ENCODE measurements around the gene PLPP4. TPM values are rescaled to one million over a fixed set of nuclear protein-coding genes. Genes with fewer than 3 reads are reported as not detected.

The PLPP4 gene
- polyA plus RNA-seq, 2 donors, result not detected

GRCh38 chr10:120517196-120517595 lies 60.2 kb downstream of the PLPP4 start:
- WGBS, 2 donors, result 76 to 88% methylated on average over 5 of the region's 5 CpGs
- Histone ChIP-seq H3K27ac (ENCODE audit: low read depth in 2 of 2, low read length in 1 of 2) (no peak overlapping the region), H3K36me3 (ENCODE audit: control insufficient read depth in 2 of 2, insufficient read depth in 2 of 2, low read length in 1 of 2) (no peaks in the 10 kb centered on the region), H3K4me1 (ENCODE audit: control insufficient read depth in 2 of 2, insufficient read depth in 2 of 2, low read length in 1 of 2) (no peaks in the 10 kb centered on the region), H3K4me3 (ENCODE audit: low read depth in 1 of 2, low read length in 2 of 2) (no peak overlapping the region), H3K27me3 (ENCODE audit: control insufficient read depth in 1 of 2, insufficient read depth in 2 of 2, low read length in 2 of 2) (no peaks in the 10 kb centered on the region), H3K9me3 (ENCODE audit: control insufficient read depth in 2 of 2, insufficient read depth in 1 of 2, low read depth in 1 of 2, low read length in 1 of 2) (peaks cover 0 to 2% of the 10 kb centered on the region in 2 donors)

- H3K4me3 ChIP-seq (ENCODE audit: low read depth in 1 of 2, low read length in 2 of 2), result no peak overlapping the region
- no peaks in the 10 kb centered on the region for H3K27me3 ChIP-seq (ENCODE audit: control insufficient read depth in 1 of 2, insufficient read depth in 2 of 2, low read length in 2 of 2)
- H3K9me3 ChIP-seq (ENCODE audit: control insufficient read depth in 2 of 2, insufficient read depth in 1 of 2, low read depth in 1 of 2, low read length in 1 of 2), result peaks cover 0 to 2% of the 10 kb centered on the region in 2 donors
- no peak overlapping the region for H3K27ac ChIP-seq (ENCODE audit: low read depth in 2 of 2, low read length in 1 of 2)
- no peaks in the 10 kb centered on the region for H3K4me1 ChIP-seq (ENCODE audit: control insufficient read depth in 2 of 2, insufficient read depth in 2 of 2, low read length in 1 of 2)
- 75 to 87% methylated on average over 9 of the region's 9 CpGs for WGBS, 2 donors
- H3K36me3 ChIP-seq (ENCODE audit: control insufficient read depth in 2 of 2, insufficient read depth in 2 of 2, low read length in 1 of 2), result no peaks in the 10 kb centered on the region
Measured at GRCh38 chr10:120517881-120518484, 61.0 kb downstream of the PLPP4 start.

GRCh38 chr10:120521880-120522279 lies 64.9 kb downstream of the PLPP4 start:
- Histone ChIP-seq H3K27me3 (ENCODE audit: control insufficient read depth in 1 of 2, insufficient read depth in 2 of 2, low read length in 2 of 2) (no peaks in the 10 kb centered on the region), H3K36me3 (ENCODE audit: control insufficient read depth in 2 of 2, insufficient read depth in 2 of 2, low read length in 1 of 2) (no peaks in the 10 kb centered on the region), H3K4me3 (ENCODE audit: low read depth in 1 of 2, low read length in 2 of 2) (no peak overlapping the region), H3K27ac (ENCODE audit: low read depth in 2 of 2, low read length in 1 of 2) (no peak overlapping the region), H3K4me1 (ENCODE audit: control insufficient read depth in 2 of 2, insufficient read depth in 2 of 2, low read length in 1 of 2) (no peaks in the 10 kb centered on the region), H3K9me3 (ENCODE audit: control insufficient read depth in 2 of 2, insufficient read depth in 1 of 2, low read depth in 1 of 2, low read length in 1 of 2) (no peaks in the 10 kb centered on the region)
- WGBS, 2 donors, result 46 to 49% methylated on average over 3 of the region's 3 CpGs

- H3K27me3 ChIP-seq (ENCODE audit: control insufficient read depth in 1 of 2, insufficient read depth in 2 of 2, low read length in 2 of 2), result no peaks in the 10 kb centered on the region
- 85 to 86% methylated on average over 3 of the region's 3 CpGs for WGBS, 2 donors
Measured at GRCh38 chr10:120527691-120528090, 70.7 kb downstream of the PLPP4 start.

GRCh38 chr10:120530699-120531098 lies 73.7 kb downstream of the PLPP4 start:
- Histone ChIP-seq H3K4me3 (ENCODE audit: low read depth in 1 of 2, low read length in 2 of 2) (no peak overlapping the region), H3K27me3 (ENCODE audit: control insufficient read depth in 1 of 2, insufficient read depth in 2 of 2, low read length in 2 of 2) (no peaks in the 10 kb centered on the region), H3K4me1 (ENCODE audit: control insufficient read depth in 2 of 2, insufficient read depth in 2 of 2, low read length in 1 of 2) (no peaks in the 10 kb centered on the region), H3K9me3 (ENCODE audit: control insufficient read depth in 2 of 2, insufficient read depth in 1 of 2, low read depth in 1 of 2, low read length in 1 of 2) (no peaks in the 10 kb centered on the region), H3K27ac (ENCODE audit: low read depth in 2 of 2, low read length in 1 of 2) (no peak overlapping the region), H3K36me3 (ENCODE audit: control insufficient read depth in 2 of 2, insufficient read depth in 2 of 2, low read length in 1 of 2) (no peaks in the 10 kb centered on the region)
- 83 to 86% methylated on average over 1 of the region's 1 CpG for WGBS, 2 donors

More at GRCh38 chr10:120527691-120528090, 70.7 kb downstream of the PLPP4 start:
- no peaks in the 10 kb centered on the region for H3K36me3 ChIP-seq (ENCODE audit: control insufficient read depth in 2 of 2, insufficient read depth in 2 of 2, low read length in 1 of 2)
- H3K9me3 ChIP-seq (ENCODE audit: control insufficient read depth in 2 of 2, insufficient read depth in 1 of 2, low read depth in 1 of 2, low read length in 1 of 2), result no peaks in the 10 kb centered on the region
- H3K4me1 ChIP-seq (ENCODE audit: control insufficient read depth in 2 of 2, insufficient read depth in 2 of 2, low read length in 1 of 2), result no peaks in the 10 kb centered on the region
- no peak overlapping the region for H3K27ac ChIP-seq (ENCODE audit: low read depth in 2 of 2, low read length in 1 of 2)
- H3K4me3 ChIP-seq (ENCODE audit: low read depth in 1 of 2, low read length in 2 of 2), result no peak overlapping the region

- no peaks in the 10 kb centered on the region for H3K4me1 ChIP-seq (ENCODE audit: control insufficient read depth in 2 of 2, insufficient read depth in 2 of 2, low read length in 1 of 2)
- no peaks in the 10 kb centered on the region for H3K27me3 ChIP-seq (ENCODE audit: control insufficient read depth in 1 of 2, insufficient read depth in 2 of 2, low read length in 2 of 2)
- 39 to 53% methylated on average over 2 of the region's 2 CpGs for WGBS, 2 donors
- H3K27ac ChIP-seq (ENCODE audit: low read depth in 2 of 2, low read length in 1 of 2), result no peak overlapping the region
- H3K36me3 ChIP-seq (ENCODE audit: control insufficient read depth in 2 of 2, insufficient read depth in 2 of 2, low read length in 1 of 2), result no peaks in the 10 kb centered on the region
- H3K4me3 ChIP-seq (ENCODE audit: low read depth in 1 of 2, low read length in 2 of 2), result no peak overlapping the region
- no peaks in the 10 kb centered on the region for H3K9me3 ChIP-seq (ENCODE audit: control insufficient read depth in 2 of 2, insufficient read depth in 1 of 2, low read depth in 1 of 2, low read length in 1 of 2)
Measured at GRCh38 chr10:120538091-120538490, 81.1 kb downstream of the PLPP4 start.

GRCh38 chr10:120539076-120539475 lies 82.0 kb downstream of the PLPP4 start:
- Histone ChIP-seq H3K4me3 (ENCODE audit: low read depth in 1 of 2, low read length in 2 of 2) (no peak overlapping the region), H3K9me3 (ENCODE audit: control insufficient read depth in 2 of 2, insufficient read depth in 1 of 2, low read depth in 1 of 2, low read length in 1 of 2) (no peaks in the 10 kb centered on the region), H3K4me1 (ENCODE audit: control insufficient read depth in 2 of 2, insufficient read depth in 2 of 2, low read length in 1 of 2) (no peaks in the 10 kb centered on the region), H3K27me3 (ENCODE audit: control insufficient read depth in 1 of 2, insufficient read depth in 2 of 2, low read length in 2 of 2) (no peaks in the 10 kb centered on the region), H3K36me3 (ENCODE audit: control insufficient read depth in 2 of 2, insufficient read depth in 2 of 2, low read length in 1 of 2) (no peaks in the 10 kb centered on the region), H3K27ac (ENCODE audit: low read depth in 2 of 2, low read length in 1 of 2) (no peak overlapping the region)
- WGBS, 2 donors, result 46 to 49% methylated on average over 3 of the region's 3 CpGs

GRCh38 chr10:120540486-120540885 lies 83.5 kb downstream of the PLPP4 start:
- WGBS, 2 donors, result 89 to 93% methylated on average over 3 of the region's 3 CpGs
- H3K27me3 ChIP-seq (ENCODE audit: control insufficient read depth in 1 of 2, insufficient read depth in 2 of 2, low read length in 2 of 2), result no peaks in the 10 kb centered on the region

GRCh38 chr10:120541984-120542383 lies 85.0 kb downstream of the PLPP4 start:
- H3K36me3 ChIP-seq (ENCODE audit: control insufficient read depth in 2 of 2, insufficient read depth in 2 of 2, low read length in 1 of 2), result no peaks in the 10 kb centered on the region
- H3K27me3 ChIP-seq (ENCODE audit: control insufficient read depth in 1 of 2, insufficient read depth in 2 of 2, low read length in 2 of 2), result no peaks in the 10 kb centered on the region
- no peak overlapping the region for H3K27ac ChIP-seq (ENCODE audit: low read depth in 2 of 2, low read length in 1 of 2)
- H3K4me3 ChIP-seq (ENCODE audit: low read depth in 1 of 2, low read length in 2 of 2), result no peak overlapping the region
- no peaks in the 10 kb centered on the region for H3K4me1 ChIP-seq (ENCODE audit: control insufficient read depth in 2 of 2, insufficient read depth in 2 of 2, low read length in 1 of 2)
- no peaks in the 10 kb centered on the region for H3K9me3 ChIP-seq (ENCODE audit: control insufficient read depth in 2 of 2, insufficient read depth in 1 of 2, low read depth in 1 of 2, low read length in 1 of 2)
- 78 to 84% methylated on average over 4 of the region's 4 CpGs for WGBS, 2 donors

More at GRCh38 chr10:120540486-120540885, 83.5 kb downstream of the PLPP4 start:
- Histone ChIP-seq H3K4me1 (ENCODE audit: control insufficient read depth in 2 of 2, insufficient read depth in 2 of 2, low read length in 1 of 2) (no peaks in the 10 kb centered on the region), H3K27ac (ENCODE audit: low read depth in 2 of 2, low read length in 1 of 2) (no peak overlapping the region), H3K36me3 (ENCODE audit: control insufficient read depth in 2 of 2, insufficient read depth in 2 of 2, low read length in 1 of 2) (no peaks in the 10 kb centered on the region), H3K4me3 (ENCODE audit: low read depth in 1 of 2, low read length in 2 of 2) (no peak overlapping the region), H3K9me3 (ENCODE audit: control insufficient read depth in 2 of 2, insufficient read depth in 1 of 2, low read depth in 1 of 2, low read length in 1 of 2) (no peaks in the 10 kb centered on the region)

GRCh38 chr10:120542591-120542990 lies 85.6 kb downstream of the PLPP4 start:
- Histone ChIP-seq H3K27ac (ENCODE audit: low read depth in 2 of 2, low read length in 1 of 2) (no peak overlapping the region), H3K36me3 (ENCODE audit: control insufficient read depth in 2 of 2, insufficient read depth in 2 of 2, low read length in 1 of 2) (no peaks in the 10 kb centered on the region), H3K4me1 (ENCODE audit: control insufficient read depth in 2 of 2, insufficient read depth in 2 of 2, low read length in 1 of 2) (no peaks in the 10 kb centered on the region), H3K4me3 (ENCODE audit: low read depth in 1 of 2, low read length in 2 of 2) (no peak overlapping the region), H3K9me3 (ENCODE audit: control insufficient read depth in 2 of 2, insufficient read depth in 1 of 2, low read depth in 1 of 2, low read length in 1 of 2) (no peaks in the 10 kb centered on the region), H3K27me3 (ENCODE audit: control insufficient read depth in 1 of 2, insufficient read depth in 2 of 2, low read length in 2 of 2) (no peaks in the 10 kb centered on the region)
- WGBS, 2 donors, result 83 to 89% methylated on average over 7 of the region's 7 CpGs

All from esophagus (tissue), 2 donors.